Ishikawa (cell line): ENCODE data around the gene SLC38A2.

ENCODE experiments used
- CEBPB ChIP-seq: IDR thresholded peaks from 2 replicates; pipeline ENCODE4 v1.6.1; 2012
- CREB1 ChIP-seq: IDR thresholded peaks from 2 replicates; pipeline ENCODE4 v1.6.1; 2012; ENCODE audit warnings: low read depth
- EGR1 ChIP-seq: IDR thresholded peaks from 2 replicates; pipeline ENCODE4 v1.6.1; 2012
- EP300 ChIP-seq: IDR thresholded peaks from 2 replicates; pipeline ENCODE4 v1.6.1; 2012; ENCODE audit warnings: borderline replicate concordance
- FOXM1 ChIP-seq: IDR thresholded peaks from 2 replicates; pipeline ENCODE4 v1.6.1; 2012; ENCODE audit warnings: low read depth, borderline replicate concordance
- NFIC ChIP-seq: IDR thresholded peaks from 2 replicates; pipeline ENCODE4 v1.6.1; 2012
- RAD21 ChIP-seq: IDR thresholded peaks from 2 replicates; pipeline ENCODE4 v1.6.1; 2012; ENCODE audit warnings: low read depth
- REST ChIP-seq: IDR thresholded peaks from 2 replicates; pipeline ENCODE4 v1.6.1; 2012; ENCODE audit warnings: low read depth, mild to moderate bottlenecking
- TAF1 ChIP-seq: IDR thresholded peaks from 2 replicates; pipeline ENCODE4 v1.6.1; 2012; ENCODE audit warnings: low read depth, mild to moderate bottlenecking
- TCF12 ChIP-seq: IDR thresholded peaks from 2 replicates; pipeline ENCODE4 v1.6.1; 2012; ENCODE audit warnings: low read depth
- TEAD4 ChIP-seq: IDR thresholded peaks from 2 replicates; pipeline ENCODE4 v1.6.1; 2012
- USF1 ChIP-seq: IDR thresholded peaks from 2 replicates; pipeline ENCODE4 v1.6.1; 2012
- YY1 ChIP-seq: IDR thresholded peaks from 2 replicates; pipeline ENCODE4 v1.6.1; 2012; ENCODE audit warnings: low read depth
- ZBTB7A ChIP-seq: IDR thresholded peaks from 2 replicates; pipeline ENCODE4 v1.6.1; 2012; ENCODE audit warnings: low read depth
- TF ChIP-seq, protein P1 (sequence below): IDR thresholded peaks from 2 replicates; pipeline ENCODE4 v1.6.1; 2012

SLC38A2 gene

DNA sequence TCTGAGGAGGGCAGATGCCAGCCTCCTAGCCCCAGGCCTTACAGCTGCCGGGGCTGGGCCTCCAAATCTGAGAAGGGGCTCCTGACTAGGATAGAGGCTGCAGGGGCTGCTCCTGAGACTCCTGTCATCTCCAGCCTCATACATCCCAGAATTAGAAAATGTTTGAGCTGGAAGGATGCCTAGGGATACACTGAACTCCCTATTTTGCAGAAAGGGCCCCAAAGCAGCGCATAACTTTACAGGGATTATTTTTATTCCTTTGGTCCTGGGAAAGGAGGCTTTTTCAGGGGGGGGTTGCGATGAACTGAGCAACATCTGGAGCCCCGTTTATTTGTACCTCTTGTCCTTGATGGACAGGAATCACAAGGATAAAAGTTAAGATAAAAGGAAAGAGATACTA lies 35.9 kb upstream of the SLC38A2 start:
- no peak for TF ChIP-seq EP300
- no peak for TF ChIP-seq REST
- no peak for TF ChIP-seq CREB1
- TF ChIP-seq, protein P1, sequence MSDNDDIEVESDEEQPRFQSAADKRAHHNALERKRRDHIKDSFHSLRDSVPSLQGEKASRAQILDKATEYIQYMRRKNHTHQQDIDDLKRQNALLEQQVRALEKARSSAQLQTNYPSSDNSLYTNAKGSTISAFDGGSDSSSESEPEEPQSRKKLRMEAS, result no peak
- no peak for TF ChIP-seq USF1
- TF ChIP-seq TAF1, result no peak
- TF ChIP-seq EGR1, result no peak
- no peak for TF ChIP-seq NFIC
- TF ChIP-seq TEAD4, result no peak
- no peak for TF ChIP-seq FOXM1

GRCh38 chr12:46407361-46407760 lies 34.8 kb upstream of the SLC38A2 start:
- TF ChIP-seq FOXM1, result no peak

- TF ChIP-seq CREB1, result no peak
- TF ChIP-seq TCF12, result no peak
- TF ChIP-seq RAD21, result no peak
- no peak for TF ChIP-seq CEBPB
- TF ChIP-seq REST, result no peak
- TF ChIP-seq FOXM1, result no peak
- TF ChIP-seq ZBTB7A, result no peak
- TF ChIP-seq TEAD4, result no peak
- TF ChIP-seq TAF1, result no peak
- TF ChIP-seq EP300, result no peak
- TF ChIP-seq EGR1, result no peak
- TF ChIP-seq NFIC, result no peak
- no peak for TF ChIP-seq YY1
- no peak for TF ChIP-seq USF1
- TF ChIP-seq, protein P1, result no peak
Observed at GRCh38 chr12:46406352-46407027, 33.9 kb upstream of the SLC38A2 start.

DNA sequence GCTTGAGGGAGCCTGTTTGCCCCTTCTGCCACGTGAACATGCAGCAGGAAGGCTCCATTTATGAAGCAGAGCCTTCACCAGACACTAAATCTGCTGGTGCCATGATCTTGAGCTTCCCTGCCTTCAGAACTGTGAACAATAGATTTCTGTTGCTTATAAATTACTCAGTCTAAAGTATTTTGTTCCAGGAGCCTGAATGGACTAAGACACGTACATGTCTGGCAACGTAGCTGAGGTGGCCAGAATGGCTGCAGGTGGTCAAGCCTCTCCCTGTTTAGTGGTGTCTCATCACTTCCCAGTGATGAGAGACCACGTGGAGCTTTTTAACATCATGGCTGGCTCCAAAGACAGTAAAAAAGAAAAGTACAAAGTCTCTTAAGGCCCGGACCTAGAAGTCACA lies 32.2 kb upstream of the SLC38A2 start:
- TF ChIP-seq CEBPB, result no peak
- no peak for TF ChIP-seq TCF12
- TF ChIP-seq USF1, result no peak
- no peak for TF ChIP-seq EP300
- TF ChIP-seq TAF1, result no peak

DNA sequence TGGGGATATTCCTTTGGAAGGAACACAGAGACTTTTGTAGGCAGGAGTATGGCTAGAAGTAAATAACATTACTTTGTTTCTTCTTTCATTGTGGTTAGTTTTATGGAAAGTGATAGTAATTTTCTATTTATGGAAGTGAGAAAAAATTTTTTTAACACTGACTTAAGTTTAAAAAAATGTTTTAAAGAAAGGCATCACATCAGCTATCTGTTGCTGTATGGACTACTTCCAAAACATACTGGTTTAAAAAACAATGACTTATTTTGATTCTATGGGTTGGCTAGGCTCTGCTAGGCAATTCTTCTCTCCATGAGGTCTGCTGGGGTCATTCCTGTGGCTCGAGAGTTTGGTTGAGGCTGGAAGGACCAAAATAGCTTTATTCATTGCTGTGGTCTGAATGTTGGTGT lies 31.7 kb upstream of the SLC38A2 start:
- TF ChIP-seq NFIC, result no peak
- TF ChIP-seq RAD21, result no peak
- TF ChIP-seq YY1, result no peak
- TF ChIP-seq ZBTB7A, result no peak
- TF ChIP-seq, protein P1, result no peak
- TF ChIP-seq CEBPB, result no peak
- TF ChIP-seq CREB1, result no peak
- no peak for TF ChIP-seq FOXM1
- TF ChIP-seq EP300, result no peak
- no peak for TF ChIP-seq EGR1
- no peak for TF ChIP-seq TCF12
- TF ChIP-seq USF1, result no peak
- TF ChIP-seq TEAD4, result no peak
- TF ChIP-seq REST, result no peak
